Stimulated activated CD4-positive, alpha-beta T cell treated with anti-CD3 and anti-CD28 coated beads, TNF-alpha, amount 100 ng/mL, for 24 hours (primary cell): Measurements from ENCODE around the gene PEAR1.

ENCODE experiments used
- DNase-seq, 3 experiments: peaks; one replicate each; pipeline ENCODE4 v3.0.0-alpha.2; 2020; ENCODE audit warnings: low read depth in 3 of 3

PEAR1 gene

GRCh38 chr1:156859523-156860112, 33.9 kb upstream of the PEAR1 start:
- no peak for DNase-seq

GRCh38 chr1:156860113-156860627, 33.3 kb upstream of the PEAR1 start:
- peak in 2 of 3 experiments; percentile 27 to 53 for DNase-seq

- peak in 1 of 3 experiments; percentile 49 for DNase-seq
These were observed 32.7 kb upstream of the PEAR1 start, which contains the start of gene NTRK1 for GRCh38 chr1:156860628-156861423. NTRK1 (plus strand) TSS chr1:156860865; CDS start chr1:156860935, 70 bp downstream.

- DNase-seq, result no peak
These were observed 30.9 kb upstream of the PEAR1 start for GRCh38 chr1:156862584-156862983.

DNA sequence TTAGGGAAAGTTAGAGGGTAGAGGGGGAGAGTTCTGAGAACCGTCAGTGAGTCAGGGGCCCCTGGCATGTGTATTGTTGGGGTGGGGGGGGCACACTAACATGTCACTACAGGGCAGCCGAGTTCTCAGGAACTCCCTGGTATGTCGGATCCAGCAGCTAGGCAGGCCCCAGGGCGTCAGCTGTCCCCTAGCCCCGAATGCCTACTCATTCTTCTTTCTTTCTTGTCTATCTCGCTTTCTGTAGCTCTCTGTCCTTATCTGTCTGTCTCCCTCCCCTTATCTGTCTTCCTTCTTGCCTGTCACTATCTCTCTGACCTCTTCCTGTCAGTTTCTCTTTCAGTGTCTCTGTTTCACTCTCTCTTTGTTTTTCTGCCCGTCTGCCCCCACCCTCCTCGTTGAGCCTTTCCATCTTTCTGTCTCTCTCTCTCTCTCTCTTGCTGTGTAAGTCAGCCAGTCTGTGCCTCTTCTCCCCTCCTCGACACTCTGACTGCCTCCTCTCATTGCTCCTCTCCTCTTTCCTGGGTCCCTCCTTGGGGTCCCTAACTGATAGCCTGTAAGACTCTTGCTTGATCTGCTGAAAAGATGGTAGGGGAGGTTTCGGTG, 30.4 kb upstream of the PEAR1 start:
- peak in 1 of 3 experiments; percentile 44 for DNase-seq

DNA sequence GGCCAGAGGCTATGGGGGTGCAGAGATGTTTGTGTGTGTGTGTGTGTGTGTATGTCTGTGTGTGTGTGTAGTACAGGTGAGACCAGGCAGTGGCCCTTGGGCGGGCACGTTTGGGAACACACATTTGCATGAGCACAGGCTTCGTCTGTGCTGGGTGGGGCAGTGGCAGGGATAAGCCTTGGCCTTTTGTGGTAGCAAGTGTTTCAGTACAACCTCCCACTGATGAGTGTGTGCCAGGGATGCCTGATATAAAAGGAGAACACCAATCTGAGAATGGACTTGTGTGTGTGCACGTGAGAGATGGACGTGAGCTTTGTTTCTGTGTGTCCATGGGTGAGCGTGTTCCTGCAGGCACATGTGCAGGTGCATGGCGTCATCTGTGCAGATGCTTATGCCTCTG, 29.9 kb upstream of the PEAR1 start:
- DNase-seq, result no peak

GRCh38 chr1:156864796-156865195, 28.7 kb upstream of the PEAR1 start:
- no peak for DNase-seq

DNA sequence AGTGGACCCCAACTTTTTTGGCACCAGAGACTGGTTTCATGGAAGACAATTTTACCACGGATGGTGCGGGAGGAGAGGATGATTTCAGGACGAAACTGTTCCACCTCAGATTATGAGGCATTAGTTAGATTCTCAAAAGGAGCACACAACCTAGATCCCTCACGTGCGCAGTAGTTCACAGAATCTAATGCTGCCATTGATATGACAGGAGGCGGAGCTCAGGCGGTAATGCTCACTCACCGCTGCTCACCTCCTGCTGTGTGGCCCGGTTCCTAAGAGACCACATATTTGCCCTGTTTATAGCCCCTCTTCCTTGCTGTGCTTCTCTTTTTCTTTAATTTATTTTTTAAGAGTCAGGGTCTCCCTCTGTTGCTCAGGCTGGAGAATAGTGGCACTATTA, 28.3 kb upstream of the PEAR1 start:
- no peak for DNase-seq

DNA sequence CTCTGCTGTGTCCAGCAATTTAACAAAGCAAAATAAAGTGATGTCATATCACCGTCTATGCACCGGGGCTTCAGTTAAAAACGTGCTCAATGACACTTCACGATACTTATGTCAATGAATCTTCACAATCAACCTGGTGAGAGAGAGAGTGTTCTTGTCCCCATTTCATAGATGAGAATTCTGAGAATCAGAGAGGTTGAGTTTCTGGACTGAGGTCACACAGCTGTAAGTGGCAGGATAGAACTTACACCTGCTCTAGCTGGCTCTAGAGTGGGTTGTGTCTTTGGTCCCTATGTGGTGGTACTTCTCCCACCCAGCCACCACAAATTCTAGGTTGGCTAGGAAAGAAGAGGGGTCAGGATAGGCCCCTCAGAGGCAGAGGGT, 27.7 kb upstream of the PEAR1 start:
- no peak for DNase-seq

- no peak for DNase-seq
These were observed 27.1 kb upstream of the PEAR1 start for GRCh38 chr1:156866249-156866909.

- no peak for DNase-seq
These were observed 25.2 kb upstream of the PEAR1 start for GRCh38 chr1:156868341-156868740.

GRCh38 chr1:156869455-156869854, 24.1 kb upstream of the PEAR1 start:
- no peak for DNase-seq

DNA sequence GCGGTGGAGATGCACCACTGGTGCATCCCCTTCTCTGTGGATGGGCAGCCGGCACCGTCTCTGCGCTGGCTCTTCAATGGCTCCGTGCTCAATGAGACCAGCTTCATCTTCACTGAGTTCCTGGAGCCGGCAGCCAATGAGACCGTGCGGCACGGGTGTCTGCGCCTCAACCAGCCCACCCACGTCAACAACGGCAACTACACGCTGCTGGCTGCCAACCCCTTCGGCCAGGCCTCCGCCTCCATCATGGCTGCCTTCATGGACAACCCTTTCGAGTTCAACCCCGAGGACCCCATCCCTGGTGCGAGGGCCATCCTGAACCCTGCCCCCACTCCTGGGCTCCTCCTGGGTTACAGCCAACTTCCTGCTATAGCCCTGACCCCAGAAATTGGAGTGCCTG, 19.9 kb upstream of the PEAR1 start:
- DNase-seq, result no peak

DNA sequence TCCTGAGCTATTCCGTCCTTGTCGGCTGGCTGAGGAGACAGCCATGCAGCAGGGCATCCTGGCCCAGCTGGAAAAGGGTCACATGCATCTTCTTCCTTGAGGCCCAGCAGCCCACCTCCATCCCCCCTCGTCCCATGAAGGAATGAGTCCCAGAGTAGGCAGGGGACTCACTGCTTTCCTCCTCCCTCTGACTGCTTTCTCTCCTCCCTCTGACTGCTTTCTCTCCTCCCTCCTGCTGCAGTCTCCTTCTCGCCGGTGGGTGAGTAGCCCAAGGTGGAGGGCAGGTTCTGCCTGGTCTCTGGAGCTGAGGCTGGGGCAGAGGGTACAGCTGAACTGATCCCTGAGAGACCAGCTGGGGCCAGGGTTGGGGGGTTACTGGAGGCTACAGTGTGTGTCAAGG, 19.4 kb upstream of the PEAR1 start:
- DNase-seq, result no peak

GRCh38 chr1:156874572-156875340, 18.8 kb upstream of the PEAR1 start:
- DNase-seq, result no peak

DNA sequence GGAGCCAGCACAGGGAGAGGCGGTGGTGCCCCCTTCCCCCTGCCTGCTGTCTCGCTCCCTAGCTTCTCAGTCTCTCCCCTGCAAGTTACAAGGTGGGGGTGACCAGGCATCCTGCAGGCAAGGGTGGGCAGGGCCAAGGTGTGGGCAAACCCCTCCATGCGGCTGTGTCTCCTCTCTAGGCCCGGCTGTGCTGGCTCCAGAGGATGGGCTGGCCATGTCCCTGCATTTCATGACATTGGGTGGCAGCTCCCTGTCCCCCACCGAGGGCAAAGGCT, 18.2 kb upstream of the PEAR1 start:
- no peak for DNase-seq

GRCh38 chr1:156876281-156876680, 17.2 kb upstream of the PEAR1 start:
- DNase-seq, result no peak

DNA sequence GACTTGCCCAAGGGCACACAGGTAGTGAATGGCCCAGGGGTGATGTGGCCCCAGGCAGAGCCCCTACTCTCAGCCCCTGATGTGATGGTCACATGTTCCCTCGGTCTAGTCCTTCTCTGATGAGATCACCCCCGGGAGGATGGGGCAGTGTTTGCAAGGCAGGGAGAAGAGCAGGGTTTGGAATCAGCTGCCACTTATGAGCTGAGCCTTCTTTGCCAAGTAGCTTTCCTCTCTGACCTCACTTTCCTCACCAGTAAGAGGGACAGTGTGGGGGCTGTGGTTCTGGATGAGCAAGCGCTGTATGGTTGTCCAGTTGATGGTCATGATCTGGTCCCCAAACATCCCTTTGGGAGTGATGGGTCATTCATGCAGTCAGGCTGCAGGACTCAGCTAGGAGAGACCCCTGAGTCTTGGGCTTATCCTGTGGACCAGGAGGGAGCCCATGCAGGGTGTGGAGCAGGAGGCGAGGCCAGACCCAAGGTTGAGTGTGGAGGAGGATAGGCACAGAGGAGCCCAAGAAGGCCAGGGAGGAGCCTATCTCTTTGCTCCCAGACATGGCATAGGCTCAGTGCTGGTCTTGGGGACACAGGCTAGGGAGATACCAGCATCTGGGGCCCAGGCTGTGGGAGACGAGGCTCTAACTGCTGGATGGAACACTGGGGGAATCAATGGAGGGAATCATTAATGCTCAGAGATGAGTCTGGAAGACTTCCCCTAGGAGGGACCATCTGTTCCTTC, 15.9 kb upstream of the PEAR1 start:
- DNase-seq, result no peak

- DNase-seq, result no peak
These were observed 13.6 kb upstream of the PEAR1 start for GRCh38 chr1:156879876-156880275.

- no peak for DNase-seq
These were observed 13.0 kb upstream of the PEAR1 start for GRCh38 chr1:156880473-156880872.

- no peak for DNase-seq
These were observed 12.4 kb upstream of the PEAR1 start for GRCh38 chr1:156881101-156881500.
